Measurements from ENCODE around the gene TOP2A.
A peak's percentile ranks its signal among the peaks of the same experiment; 100 is the strongest.

The TOP2A gene

GRCh38 chr17:40360091-40360490 is 57.6 kb downstream of the TOP2A start:
- no peak for DNase-seq (ENCODE audit: low spot score)
- in situ Hi-C loops (cut with MboI; ENCODE audit: low sequenced_read_pairs, unreplicated experiment), result loop anchor here (5.0 kb wide), 1 partner anchor 172 kb away; no protein-coding TSS in a partner anchor
- no peak for TF ChIP-seq CTCF (IDR thresholded peaks at IDR 0.05; ENCODE audit: borderline replicate concordance, control extremely low read depth, extremely low read depth, insufficient read depth, missing control alignments)

- peak; percentile 93 for TF ChIP-seq CTCF (IDR thresholded peaks at IDR 0.05; ENCODE audit: borderline replicate concordance, control extremely low read depth, extremely low read depth, insufficient read depth, missing control alignments)
- DNase-seq (ENCODE audit: low spot score), result peak; percentile 92
- in situ Hi-C loops (cut with MboI; ENCODE audit: low sequenced_read_pairs, unreplicated experiment), result no loop called here
These were observed 59.2 kb downstream of the TOP2A start for GRCh38 chr17:40358323-40359038.

GRCh38 chr17:40356990-40357881 is 60.5 kb downstream of the TOP2A start:
- in situ Hi-C loops (cut with MboI; ENCODE audit: low sequenced_read_pairs, unreplicated experiment), result no loop called here
- TF ChIP-seq CTCF (IDR thresholded peaks at IDR 0.05; ENCODE audit: borderline replicate concordance, control extremely low read depth, extremely low read depth, insufficient read depth, missing control alignments), result no peak
- DNase-seq (ENCODE audit: low spot score), result no peak

- DNase-seq (ENCODE audit: low spot score), result no peak
- TF ChIP-seq CTCF (IDR thresholded peaks at IDR 0.05; ENCODE audit: borderline replicate concordance, control extremely low read depth, extremely low read depth, insufficient read depth, missing control alignments), result no peak
- in situ Hi-C loops (cut with MboI; ENCODE audit: low sequenced_read_pairs, unreplicated experiment), result no loop called here
These were observed 61.6 kb downstream of the TOP2A start for GRCh38 chr17:40355804-40356758.

GRCh38 chr17:40355123-40355803 is 62.4 kb downstream of the TOP2A start:
- in situ Hi-C loops (cut with MboI; ENCODE audit: low sequenced_read_pairs, unreplicated experiment), result no loop called here
- peak; percentile 97 for TF ChIP-seq CTCF (IDR thresholded peaks at IDR 0.05; ENCODE audit: borderline replicate concordance, control extremely low read depth, extremely low read depth, insufficient read depth, missing control alignments)
- peak; percentile 90 for DNase-seq (ENCODE audit: low spot score)

Measured in GM13976 (cell line).